MM.1S (cell line): ENCODE results near the gene BRWD1.

Experiments
- DNase-seq: peaks from one replicate; pipeline ENCODE4 v3.0.0-alpha.2; 2015
- H2AFZ ChIP-seq: fragments of 300-600 bp; sonication (generic); 2 replicates; pipeline ENCODE4 v1.6.0; 2016; ENCODE audit warnings: antibody characterized with exemption, low read length
- H3F3A ChIP-seq: fragments of 300-600 bp; sonication (generic); 2 replicates; pipeline ENCODE4 v1.6.1; 2016; ENCODE audit warnings: mild to moderate bottlenecking, antibody characterized with exemption, low read length, moderate library complexity, mixed read lengths; ENCODE audit not compliant: insufficient read depth
- H3K27ac ChIP-seq: fragments of 300-600 bp; sonication (generic); 2 replicates; pipeline ENCODE4 v1.5.1; 2016; ENCODE audit warnings: mild to moderate bottlenecking, low read length
- H3K27me3 ChIP-seq: fragments of 300-600 bp; sonication (generic); replicated peaks from 2 replicates; pipeline ENCODE4 v1.6.0; 2016; ENCODE audit warnings: low read length; ENCODE audit not compliant: insufficient read depth
- H3K36me3 ChIP-seq: fragments of 300-600 bp; sonication (generic); replicated peaks from 2 replicates; pipeline ENCODE4 v1.6.1; 2016; ENCODE audit warnings: mild to moderate bottlenecking, low read length, mixed read lengths; ENCODE audit not compliant: insufficient read depth
- H3K4me1 ChIP-seq: fragments of 300-600 bp; sonication (generic); 2 replicates; pipeline ENCODE4 v1.6.1; 2016; ENCODE audit warnings: low read length, mixed read lengths
- H3K4me2 ChIP-seq: fragments of 300-600 bp; sonication (generic); 2 replicates; pipeline ENCODE4 v1.6.0; 2016; ENCODE audit warnings: low read depth, low read length
- H3K4me3 ChIP-seq: fragments of 300-600 bp; sonication (generic); 2 replicates; pipeline ENCODE4 v1.5.1; 2016; ENCODE audit warnings: low read length, mixed read lengths
- H3K79me2 ChIP-seq: fragments of 300-600 bp; sonication (generic); 2 replicates; pipeline ENCODE4 v1.6.1; 2016; ENCODE audit warnings: mixed run types, low read length, mixed read lengths
- H3K9ac ChIP-seq: fragments of 300-600 bp; sonication (generic); 2 replicates; pipeline ENCODE4 v1.6.1; 2016; ENCODE audit warnings: low read length, mixed read lengths
- H3K9me2 ChIP-seq: fragments of 300-600 bp; sonication (generic); replicated peaks from 2 replicates; pipeline ENCODE4 v1.6.1; 2016; ENCODE audit warnings: mild to moderate bottlenecking, low read length, mixed read lengths; ENCODE audit not compliant: insufficient read depth
- H3K9me3 ChIP-seq: fragments of 300-600 bp; sonication (generic); replicated peaks from 2 replicates; pipeline ENCODE4 v1.6.1; 2016; ENCODE audit warnings: mild to moderate bottlenecking, low read length, mixed read lengths; ENCODE audit not compliant: insufficient read depth
- H4K20me1 ChIP-seq: fragments of 300-600 bp; sonication (generic); 2 replicates; pipeline ENCODE4 v1.6.1; 2016; ENCODE audit warnings: mild to moderate bottlenecking, low read length, moderate library complexity, mixed read lengths; ENCODE audit not compliant: insufficient read depth
- EZH2 ChIP-seq: fragments of 300-600 bp; sonication (generic); optimal IDR thresholded peaks from 2 replicates; pipeline ENCODE3; 2017; ENCODE audit warnings: low read depth, mild to moderate bottlenecking, antibody characterized with exemption, low read length, mixed read lengths
- EZH2phosphoT487 ChIP-seq: fragments of 300-600 bp; sonication (generic); IDR thresholded peaks from 2 replicates; pipeline ENCODE4 v1.6.1; 2018; ENCODE audit warnings: antibody characterized with exemption, low read length
- TF ChIP-seq, protein P1 (sequence below): fragments of 300-600 bp; sonication (generic); IDR thresholded peaks from 2 replicates; pipeline ENCODE4 v1.5.1; 2016; ENCODE audit warnings: antibody characterized with exemption, low read length, mixed read lengths

Gene BRWD1

DNA sequence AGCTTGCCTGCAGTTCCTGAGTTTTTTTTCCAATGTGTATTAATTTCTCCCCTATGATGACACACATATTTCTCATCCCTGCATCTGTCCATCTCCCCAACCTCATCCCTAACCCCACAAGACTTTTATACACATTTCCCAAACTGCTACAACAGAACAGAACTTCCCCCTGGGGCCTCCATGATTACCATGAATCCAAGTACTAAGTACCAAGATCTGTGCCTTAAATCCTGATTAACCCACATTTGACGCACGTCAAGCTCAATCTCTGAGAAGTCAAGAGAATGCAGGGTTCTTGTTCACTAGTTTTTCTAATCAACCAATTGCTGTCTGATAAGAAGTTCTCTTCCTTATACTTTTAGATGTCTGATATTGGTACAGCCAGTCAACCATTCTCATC lies 25.8 kb upstream of the BRWD1 start:
- no peaks in the 10 kb centered on the region for H3K9me2 ChIP-seq
- TF ChIP-seq EZH2phosphoT487: no peak
- TF ChIP-seq EZH2: no peak
- TF ChIP-seq, protein P1, sequence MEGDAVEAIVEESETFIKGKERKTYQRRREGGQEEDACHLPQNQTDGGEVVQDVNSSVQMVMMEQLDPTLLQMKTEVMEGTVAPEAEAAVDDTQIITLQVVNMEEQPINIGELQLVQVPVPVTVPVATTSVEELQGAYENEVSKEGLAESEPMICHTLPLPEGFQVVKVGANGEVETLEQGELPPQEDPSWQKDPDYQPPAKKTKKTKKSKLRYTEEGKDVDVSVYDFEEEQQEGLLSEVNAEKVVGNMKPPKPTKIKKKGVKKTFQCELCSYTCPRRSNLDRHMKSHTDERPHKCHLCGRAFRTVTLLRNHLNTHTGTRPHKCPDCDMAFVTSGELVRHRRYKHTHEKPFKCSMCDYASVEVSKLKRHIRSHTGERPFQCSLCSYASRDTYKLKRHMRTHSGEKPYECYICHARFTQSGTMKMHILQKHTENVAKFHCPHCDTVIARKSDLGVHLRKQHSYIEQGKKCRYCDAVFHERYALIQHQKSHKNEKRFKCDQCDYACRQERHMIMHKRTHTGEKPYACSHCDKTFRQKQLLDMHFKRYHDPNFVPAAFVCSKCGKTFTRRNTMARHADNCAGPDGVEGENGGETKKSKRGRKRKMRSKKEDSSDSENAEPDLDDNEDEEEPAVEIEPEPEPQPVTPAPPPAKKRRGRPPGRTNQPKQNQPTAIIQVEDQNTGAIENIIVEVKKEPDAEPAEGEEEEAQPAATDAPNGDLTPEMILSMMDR: no peak

DNA sequence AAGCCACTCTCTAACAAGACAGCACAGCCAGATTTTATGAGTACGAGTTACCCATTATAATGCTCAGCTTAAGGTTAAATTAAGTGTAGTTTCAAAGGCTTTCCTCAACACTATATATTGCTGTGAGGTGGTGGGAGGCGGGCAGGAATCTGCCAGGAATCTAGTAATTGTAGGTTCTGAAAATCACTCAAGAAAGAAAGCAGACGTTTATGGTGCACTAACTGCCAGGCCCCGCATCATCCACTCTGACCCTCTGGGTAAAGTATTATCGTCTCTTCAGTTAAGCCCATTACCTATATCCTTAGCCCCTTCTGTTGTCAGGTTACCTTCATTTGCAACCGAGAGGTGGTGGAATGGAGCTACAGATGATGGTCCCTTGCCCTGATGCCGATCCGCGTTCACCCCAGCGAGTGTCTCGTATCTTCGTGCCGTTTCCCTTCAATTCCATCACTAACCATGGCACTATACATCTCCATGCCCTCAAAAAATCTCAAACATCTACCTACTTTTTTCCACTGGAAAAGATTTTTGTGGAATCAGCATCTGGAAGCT lies 23.1 kb upstream of the BRWD1 start:
- Histone ChIP-seq H3K4me1 (no peaks in the 10 kb centered on the region), H3F3A (peaks cover 17% of the 10 kb centered on the region; the same call in 1 of the 2 replicates), H3K36me3 (peaks cover 2% of the 10 kb centered on the region; the same call in 1 of the 2 replicates), H3K4me3 (no peak overlapping the region), H3K9me3 (no peaks in the 10 kb centered on the region), H3K27ac (no peak overlapping the region), H3K9ac (no peak overlapping the region), H3K79me2 (no peaks in the 10 kb centered on the region), H3K4me2 (no peak overlapping the region), H3K9me2 (no peaks in the 10 kb centered on the region), H4K20me1 (no peaks in the 10 kb centered on the region), H3K27me3 (no peaks in the 10 kb centered on the region), H2AFZ (no peak overlapping the region)
- TF ChIP-seq EZH2 (no peak), EZH2phosphoT487 (no peak)
- TF ChIP-seq, protein P1: no peak
- DNase-seq: no peak

More for the DNA sequence above, 25.8 kb upstream of the BRWD1 start:
- DNase-seq: no peak
- Histone ChIP-seq H3K4me2 (no peak overlapping the region), H3K36me3 (peaks cover 19% of the 10 kb centered on the region), H3K4me3 (no peak overlapping the region), H4K20me1 (peaks cover 3% of the 10 kb centered on the region), H3K9ac (no peak overlapping the region), H3F3A (peaks cover 17% of the 10 kb centered on the region; the same call in 1 of the 2 replicates), H3K4me1 (no peaks in the 10 kb centered on the region), H2AFZ (no peak overlapping the region), H3K9me3 (no peaks in the 10 kb centered on the region), H3K79me2 (peaks cover 9% of the 10 kb centered on the region; the same call in 1 of the 2 replicates), H3K27ac (no peak overlapping the region), H3K27me3 (no peaks in the 10 kb centered on the region)

DNA sequence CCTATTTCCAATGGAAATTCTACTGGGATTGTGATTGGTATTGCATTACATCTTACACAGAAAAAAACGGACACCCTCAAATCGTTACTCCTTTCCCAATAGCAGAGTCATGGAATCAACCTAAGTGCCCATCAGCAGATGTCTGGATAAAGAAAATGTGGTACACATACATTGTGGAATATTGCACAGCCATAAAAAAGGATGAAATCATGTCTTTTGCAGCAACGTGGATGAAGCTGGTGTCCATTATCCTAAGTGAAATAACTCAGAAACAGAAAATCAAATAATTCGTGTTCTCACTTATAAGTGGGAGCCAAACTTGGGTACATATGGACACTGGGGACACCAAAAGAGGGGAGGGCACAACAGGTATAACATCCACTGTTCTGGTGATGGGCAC lies 21.2 kb upstream of the BRWD1 start:
- no peak for TF ChIP-seq EZH2phosphoT487
- TF ChIP-seq, protein P1: no peak
- TF ChIP-seq EZH2: no peak
- H3K27me3 ChIP-seq: no peaks in the 10 kb centered on the region
- no peak for DNase-seq

More for the DNA sequence above, 21.2 kb upstream of the BRWD1 start:
- Histone ChIP-seq H3K9ac (no peak overlapping the region), H3K9me2 (no peaks in the 10 kb centered on the region), H2AFZ (no peak overlapping the region), H3K27ac (no peak overlapping the region), H4K20me1 (no peaks in the 10 kb centered on the region), H3K36me3 (no peaks in the 10 kb centered on the region), H3K4me3 (no peak overlapping the region), H3K79me2 (no peaks in the 10 kb centered on the region), H3K4me2 (no peak overlapping the region), H3K4me1 (no peaks in the 10 kb centered on the region), H3K9me3 (no peaks in the 10 kb centered on the region), H3F3A (0 out of 2 replicates have a peak, but pooled peaks cover 4% of the 10 kb centered on the region)
